HEK293T (cell line): ENCODE measurements around the gene SH3PXD2A.

ENCODE experiments used
- CTCF ChIA-PET: fragments of 350-600 bp; formaldehyde crosslinking; extraction: SDS; loops from one replicate; lab custom pipeline; 2021; ENCODE audit warnings: antibody characterized with exemption, inconsistent platforms; lab: Yijun Ruan, JAX
- POLR2A ChIA-PET: fragments of 350-600 bp; formaldehyde crosslinking; extraction: SDS; loops from one replicate; lab custom pipeline; 2020; ENCODE audit warnings: antibody characterized with exemption, inconsistent platforms; lab: Yijun Ruan, JAX
- DNase-seq: peaks from one replicate; pipeline ENCODE4 v3.0.0; 2012; ENCODE audit warnings: mixed read lengths; ENCODE audit errors: extremely low spot score
- ARNT ChIP-seq: fragments of 450-650 bp; IDR thresholded peaks from 2 replicates; pipeline ENCODE4 v1.6.1; 2017; ENCODE audit warnings: mild to moderate bottlenecking
- BHLHE40 ChIP-seq: fragments of 450-650 bp; IDR thresholded peaks from 2 replicates; pipeline ENCODE4 v1.6.1; 2016; ENCODE audit warnings: mild to moderate bottlenecking, moderate library complexity, borderline replicate concordance
- CTBP1 ChIP-seq: fragments of 450-650 bp; IDR thresholded peaks from 2 replicates; pipeline ENCODE4 v1.6.1; 2016; ENCODE audit warnings: borderline replicate concordance
- ELF4 ChIP-seq: fragments of 450-650 bp; IDR thresholded peaks from 2 replicates; pipeline ENCODE4 v1.6.1; 2017; ENCODE audit warnings: antibody characterized with exemption
- FOXA1 ChIP-seq: fragments of 450-650 bp; IDR thresholded peaks from 2 replicates; pipeline ENCODE4 v1.6.1; 2016; ENCODE audit warnings: mild to moderate bottlenecking
- FOXK2 ChIP-seq: fragments of 450-650 bp; IDR thresholded peaks from 2 replicates; pipeline ENCODE4 v1.6.1; 2016; ENCODE audit warnings: mild to moderate bottlenecking
- FOXM1 ChIP-seq: fragments of 450-650 bp; IDR thresholded peaks from 2 replicates; pipeline ENCODE4 v1.6.1; 2017; ENCODE audit warnings: mild to moderate bottlenecking, borderline replicate concordance
- HDGF ChIP-seq: fragments of 450-650 bp; IDR thresholded peaks from 2 replicates; pipeline ENCODE4 v1.6.1; 2017; ENCODE audit warnings: antibody characterized with exemption, borderline replicate concordance
- L3MBTL2 ChIP-seq: fragments of 450-650 bp; conservative IDR thresholded peaks from 2 replicates; pipeline ENCODE4 v1.6.1; 2016; ENCODE audit warnings: mild to moderate bottlenecking
- LEF1 ChIP-seq: fragments of 450-650 bp; IDR thresholded peaks from 2 replicates; pipeline ENCODE4 v1.6.1; 2017; ENCODE audit warnings: mild to moderate bottlenecking, borderline replicate concordance
- NFRKB ChIP-seq: fragments of 450-650 bp; IDR thresholded peaks from 2 replicates; pipeline ENCODE4 v1.6.1; 2016; ENCODE audit warnings: mild to moderate bottlenecking, moderate library complexity
- SP1 ChIP-seq: fragments of 450-650 bp; IDR thresholded peaks from 2 replicates; pipeline ENCODE4 v1.6.1; 2017
- SUZ12 ChIP-seq: fragments of 450-650 bp; IDR thresholded peaks from 2 replicates; pipeline ENCODE4 v1.6.1; 2016; ENCODE audit warnings: mild to moderate bottlenecking
- TARDBP ChIP-seq: fragments of 450-650 bp; IDR thresholded peaks from 2 replicates; pipeline ENCODE4 v1.6.1; 2016
- ZNF384 ChIP-seq: fragments of 450-650 bp; IDR thresholded peaks from 2 replicates; pipeline ENCODE4 v1.6.1; 2016
- TF ChIP-seq, protein P1 (sequence below): fragments of 450-650 bp; IDR thresholded peaks from 2 replicates; pipeline ENCODE4 v1.6.1; 2016

The SH3PXD2A gene

DNA sequence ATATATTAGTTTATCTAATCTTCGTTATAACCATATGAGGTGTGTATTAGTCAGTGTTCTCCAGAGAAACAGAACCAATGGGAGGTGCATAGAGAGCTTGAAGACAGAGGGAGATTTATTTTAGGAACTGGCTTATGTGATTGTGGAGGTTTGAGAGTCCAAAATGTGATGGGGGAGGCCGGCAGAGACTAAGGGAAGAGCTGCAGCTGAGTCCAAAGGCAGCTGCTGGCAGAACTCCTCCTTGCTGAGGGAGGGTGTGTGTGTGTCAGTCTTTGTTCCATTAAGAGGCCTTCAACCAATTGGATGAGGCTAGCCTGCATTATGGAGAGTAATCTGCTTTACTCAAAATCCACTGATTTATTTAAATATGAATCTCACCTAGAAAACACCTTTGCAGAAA lies 165.1 kb downstream of the SH3PXD2A start:
- POLR2A ChIA-PET: no interaction called here
- CTCF ChIA-PET: interaction anchor here (0.5 to 1.0 kb wide), 2 partner anchors 98 to 227 kb away, joined by 3 to 4 read pairs; no protein-coding TSS in a partner anchor
- TF ChIP-seq TARDBP: no peak
- no peak for DNase-seq

DNA sequence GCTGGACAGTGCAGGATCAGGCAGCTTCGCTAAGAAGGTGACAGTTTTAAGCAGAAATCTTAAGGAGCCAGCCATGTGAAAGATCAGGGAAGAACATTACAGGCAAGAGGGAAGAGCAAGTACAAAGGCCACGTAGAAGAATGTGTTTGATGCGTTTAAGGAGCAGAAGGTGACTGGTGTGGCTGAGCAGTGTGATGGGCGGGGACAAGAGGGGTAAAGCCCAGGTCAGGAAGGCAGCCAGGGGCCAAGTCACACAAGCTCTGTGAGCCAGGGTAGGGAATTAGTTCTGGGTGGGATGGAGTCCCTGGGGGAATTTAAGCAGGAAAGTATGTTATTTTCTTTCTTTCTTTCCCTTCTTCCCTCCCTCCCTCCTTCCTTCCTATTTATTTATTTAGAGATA lies 166.9 kb downstream of the SH3PXD2A start:
- TF ChIP-seq, protein P1, sequence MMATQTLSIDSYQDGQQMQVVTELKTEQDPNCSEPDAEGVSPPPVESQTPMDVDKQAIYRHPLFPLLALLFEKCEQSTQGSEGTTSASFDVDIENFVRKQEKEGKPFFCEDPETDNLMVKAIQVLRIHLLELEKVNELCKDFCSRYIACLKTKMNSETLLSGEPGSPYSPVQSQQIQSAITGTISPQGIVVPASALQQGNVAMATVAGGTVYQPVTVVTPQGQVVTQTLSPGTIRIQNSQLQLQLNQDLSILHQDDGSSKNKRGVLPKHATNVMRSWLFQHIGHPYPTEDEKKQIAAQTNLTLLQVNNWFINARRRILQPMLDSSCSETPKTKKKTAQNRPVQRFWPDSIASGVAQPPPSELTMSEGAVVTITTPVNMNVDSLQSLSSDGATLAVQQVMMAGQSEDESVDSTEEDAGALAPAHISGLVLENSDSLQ: no peak
- TF ChIP-seq L3MBTL2: no peak
- TF ChIP-seq ELF4: no peak
- no peak for TF ChIP-seq SUZ12
- no peak for TF ChIP-seq ZNF384
- TF ChIP-seq NFRKB: no peak
- TF ChIP-seq HDGF: no peak
- no peak for TF ChIP-seq CTBP1
- TF ChIP-seq TARDBP: no peak
- TF ChIP-seq BHLHE40: no peak
- ChIA-PET CTCF (no interaction called here), POLR2A (interaction anchor here (1.0 to 1.1 kb wide), 2 partner anchors 17 to 28 kb away, joined by 3 read pairs; no protein-coding TSS in a partner anchor)
- DNase-seq: no peak

DNA sequence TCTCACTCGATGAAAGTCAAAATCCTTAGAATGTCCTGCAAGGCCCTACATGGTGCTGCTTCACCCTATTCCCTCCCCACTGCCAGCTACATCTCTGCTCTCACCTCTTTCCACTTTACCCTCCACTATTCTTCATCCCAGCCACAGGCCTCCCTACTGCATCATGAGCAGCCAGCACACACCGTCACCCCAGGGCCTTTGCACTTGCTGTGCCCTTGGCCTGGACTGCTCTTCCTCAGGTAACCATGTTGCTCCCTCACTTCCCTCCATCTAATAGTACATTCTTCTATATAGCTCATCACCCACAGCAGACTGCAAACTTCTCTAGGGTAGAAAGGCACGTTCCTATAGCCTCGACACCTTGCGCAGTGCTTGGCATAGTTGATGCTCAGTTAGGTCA lies 167.7 kb downstream of the SH3PXD2A start:
- ChIA-PET POLR2A (no interaction called here), CTCF (interaction anchor here (1.0 to 1.6 kb wide), 2 partner anchors 13 to 94 kb away, joined by 4 to 7 read pairs; no protein-coding TSS in a partner anchor)
- DNase-seq: no peak
- TF ChIP-seq CTBP1 (no peak), BHLHE40 (no peak), FOXK2 (no peak), FOXM1 (no peak), L3MBTL2 (no peak), ZNF384 (no peak), NFRKB (no peak), HDGF (no peak), FOXA1 (no peak), ARNT (no peak), LEF1 (no peak), TARDBP (no peak), SP1 (no peak), ELF4 (no peak), SUZ12 (no peak)
- TF ChIP-seq, protein P1: no peak

DNA sequence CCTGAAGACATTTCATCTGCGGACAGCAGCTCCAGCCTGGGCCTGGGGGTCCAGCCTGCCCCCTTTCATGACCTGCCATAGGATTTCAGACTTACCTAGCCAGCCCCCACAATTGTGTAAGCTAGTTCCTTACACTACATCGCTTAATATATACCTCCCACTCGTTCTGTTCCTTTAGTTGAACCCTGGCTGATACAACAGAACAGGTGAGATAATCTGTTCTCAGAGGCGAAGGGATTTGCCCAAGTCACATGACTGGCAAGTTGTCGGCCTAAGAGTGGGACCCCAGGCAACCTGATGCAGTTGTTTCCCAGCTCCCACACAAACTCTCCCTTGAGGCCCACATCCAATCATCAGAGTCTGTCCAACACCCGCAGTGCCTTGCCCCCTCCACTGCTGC lies 168.2 kb downstream of the SH3PXD2A start:
- no peak for TF ChIP-seq FOXA1
- CTCF ChIA-PET: interaction anchor here (0.8 to 2.6 kb wide), 10 partner anchors 10 to 93 kb away, joined by 3 to 21 read pairs (median 6); no protein-coding TSS in a partner anchor
- POLR2A ChIA-PET: interaction anchor here (1.3 kb wide), 1 partner anchor 27 kb away, joined by 4 read pairs; no protein-coding TSS in a partner anchor
- DNase-seq: no peak

DNA sequence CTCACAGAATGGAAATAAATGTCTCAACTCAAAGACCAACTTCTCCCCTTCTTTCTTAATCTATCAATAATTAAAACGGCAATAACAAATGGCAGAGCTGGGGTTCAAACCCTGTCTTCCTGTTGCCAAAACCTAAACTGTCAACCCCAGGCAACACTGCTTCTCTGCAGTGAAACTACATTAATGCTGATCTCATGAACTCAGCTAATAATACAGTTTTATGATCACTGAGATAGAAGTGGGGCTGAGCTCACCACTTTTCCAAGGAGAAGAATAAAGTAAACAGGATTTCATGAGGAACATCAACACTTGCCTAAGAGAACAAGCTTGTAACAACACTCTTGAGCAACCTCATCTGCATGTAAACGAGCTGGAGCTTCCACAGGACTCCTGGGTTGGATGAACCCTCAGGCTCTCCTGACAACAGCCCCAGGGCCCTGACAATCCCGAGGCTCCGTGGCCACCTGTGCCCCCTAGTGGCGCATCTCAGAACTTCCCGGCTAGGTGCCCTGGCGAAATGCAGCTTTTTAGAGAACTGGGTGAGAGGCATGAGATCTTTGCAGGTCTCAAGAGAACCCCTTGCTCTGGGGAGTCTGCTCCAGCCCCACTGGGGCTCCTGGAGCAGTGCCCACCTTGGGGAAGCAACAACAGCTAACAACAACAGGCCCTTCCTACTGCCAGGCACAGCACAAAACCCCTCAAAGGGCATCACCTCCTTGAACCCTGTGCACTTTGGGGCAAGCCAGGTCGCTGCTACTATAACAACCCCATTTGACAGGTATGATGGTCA lies 169.3 kb downstream of the SH3PXD2A start:
- CTCF ChIA-PET: interaction anchor here (0.6 to 2.6 kb wide), 24 partner anchors 9 to 1151 kb away, joined by 3 to 21 read pairs (median 5); no protein-coding TSS in a partner anchor
- TF ChIP-seq, protein P1: no peak
- TF ChIP-seq NFRKB (no peak), ELF4 (no peak), SP1 (no peak), ARNT (no peak), BHLHE40 (no peak), CTBP1 (no peak), L3MBTL2 (no peak), SUZ12 (no peak), TARDBP (no peak), FOXM1 (no peak), ZNF384 (no peak), FOXA1 (no peak), LEF1 (no peak), FOXK2 (no peak), HDGF (no peak)
- peak; percentile 93 for DNase-seq
- POLR2A ChIA-PET: interaction anchor here (1.0 to 1.3 kb wide), 2 partner anchors 24 to 26 kb away, joined by 3 to 4 read pairs; no protein-coding TSS in a partner anchor

DNA sequence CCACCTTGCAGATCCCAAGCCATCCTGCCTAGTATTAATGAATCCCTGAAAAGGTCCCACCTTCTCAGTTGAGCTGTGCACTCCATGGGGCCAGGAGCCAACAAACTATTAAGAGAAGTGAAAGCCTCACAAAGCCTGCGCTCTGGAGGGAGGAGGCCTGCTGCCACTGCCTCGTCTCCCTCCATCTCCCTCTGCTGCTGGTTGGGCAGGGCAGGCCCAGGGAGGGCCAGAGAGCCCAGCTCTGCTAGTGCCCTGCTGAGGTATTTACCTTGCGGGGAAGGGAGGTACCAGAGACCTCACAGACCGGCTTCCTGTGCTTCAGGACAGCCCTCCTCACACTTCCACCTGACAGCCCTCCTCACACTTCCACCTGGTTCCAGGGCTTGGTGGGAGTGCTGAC lies 171.5 kb downstream of the SH3PXD2A start:
- POLR2A ChIA-PET: interaction anchor here (1.2 kb wide), 1 partner anchor 9 kb away, joined by 3 read pairs; no protein-coding TSS in a partner anchor
- CTCF ChIA-PET: interaction anchor here (0.6 kb wide), 1 partner anchor 70 kb away, joined by 5 read pairs; no protein-coding TSS in a partner anchor
- DNase-seq: no peak
- TF ChIP-seq NFRKB (no peak), SP1 (no peak), ZNF384 (no peak), HDGF (no peak), FOXA1 (no peak), L3MBTL2 (no peak), CTBP1 (no peak), BHLHE40 (no peak), SUZ12 (no peak), FOXK2 (no peak), TARDBP (no peak)
- TF ChIP-seq, protein P1: no peak
